Panc1 (cell line): ENCODE results near the gene HEG1. TPM values are rescaled to one million over a fixed set of nuclear protein-coding genes. Genes with fewer than 3 reads are reported as not detected.

Source experiments
- ATAC-seq: fragments of 200-7000 bp; cut with Tn5 transposase; 2 replicates; pipeline ENCODE4 v1.9.1; 2020; ENCODE audit warnings: mild to moderate bottlenecking, moderate library complexity
- BruUV-seq: library from RNA; stranded (reverse); fragments of 400-500 nt; replicated peaks from 2 replicates; lab custom pipeline; 2021; lab: Mats Ljungman, UMichigan
- CTCF ChIA-PET: fragments of 300-600 bp; sonication (Branson Sonifier 250); formaldehyde crosslinking; loops from one replicate; lab custom pipeline; 2022; ENCODE audit warnings: antibody characterized with exemption; lab: Charles Lee
- POLR2A ChIA-PET: fragments of 300-600 bp; sonication (Branson Sonifier 250); formaldehyde crosslinking; loops from one replicate; lab custom pipeline; 2022; ENCODE audit warnings: antibody characterized with exemption; lab: Charles Lee
- DNase-seq: peaks from one replicate; pipeline ENCODE4 v3.0.0-alpha.2; 2010; ENCODE audit warnings: low read depth, low spot score
- H3K27ac ChIP-seq: 2 replicates; pipeline ENCODE4 v1.5.1; 2011; ENCODE audit warnings: mild to moderate bottlenecking, low read length, inconsistent platforms
- H3K27me3 ChIP-seq: fragments of 200-500 bp; sonication (Bioruptor generic); 2 replicates; pipeline ENCODE4 v1.6.0; 2014; ENCODE audit warnings: low read length, inconsistent platforms; ENCODE audit not compliant: control insufficient read depth, insufficient read depth
- H3K36me3 ChIP-seq: fragments of 200-500 bp; sonication (Bioruptor generic); 2 replicates; pipeline ENCODE4 v1.5.1; 2014; ENCODE audit warnings: inconsistent platforms, mild to moderate bottlenecking, low read length, moderate library complexity; ENCODE audit not compliant: control insufficient read depth, insufficient read depth
- H3K4me1 ChIP-seq: 2 replicates; pipeline ENCODE4 v1.5.1; 2011; ENCODE audit warnings: inconsistent platforms, mild to moderate bottlenecking, low read length, moderate library complexity; ENCODE audit not compliant: control insufficient read depth, insufficient read depth
- H3K4me3 ChIP-seq, 2 experiments: 2 replicates each; pipeline ENCODE4 v1.5.1; 2011 to 2012; ENCODE audit warnings: low read depth in 2 of 2, low read length in 2 of 2, mild to moderate bottlenecking in 2 of 2, inconsistent platforms in 1 of 2, moderate library complexity in 1 of 2
- H3K9me3 ChIP-seq: fragments of 200-500 bp; sonication (Bioruptor generic); 2 replicates; pipeline ENCODE4 v1.5.1; 2014; ENCODE audit warnings: low read depth, mild to moderate bottlenecking, inconsistent platforms, low read length, moderate library complexity; ENCODE audit not compliant: control insufficient read depth, insufficient read depth
- CTCF ChIP-seq: fragments of 450-650 bp; IDR thresholded peaks from 2 replicates; pipeline ENCODE4 v1.5.1; 2017; ENCODE audit warnings: mild to moderate bottlenecking
- POLR2AphosphoS5 ChIP-seq: IDR thresholded peaks from 2 replicates; pipeline ENCODE4 v1.6.1; 2012; ENCODE audit warnings: mild to moderate bottlenecking, low read depth, low read length, moderate library complexity
- SIN3A ChIP-seq: IDR thresholded peaks from 2 replicates; pipeline ENCODE4 v1.6.1; 2012; ENCODE audit warnings: low read depth, mild to moderate bottlenecking, low read length, moderate library complexity, borderline replicate concordance; ENCODE audit not compliant: insufficient read depth
- TCF7L2 ChIP-seq: IDR thresholded peaks from 2 replicates; pipeline ENCODE4 v1.6.1; 2011; ENCODE audit warnings: mild to moderate bottlenecking, low read depth, low read length, inconsistent platforms
- in situ Hi-C: cut with HindIII; loops from 2 replicates; pipeline ENCODE4 v1.10.0; 2016; ENCODE audit warnings: low sequenced_read_pairs, low pct_unique_long_range_greater_than_20kb
- intact Hi-C: fragments of 100-400 bp; cut with micrococcal nuclease; formaldehyde crosslinking; loops from one replicate; pipeline ENCODE4 v1.10.0; 2022; ENCODE audit not compliant: unreplicated experiment
- total RNA-seq: library from RNA; stranded (reverse); gene quantifications from one replicate; pipeline ENCODE4 v1.2.1, GENCODE V29; 2021; ENCODE audit not compliant: unreplicated experiment
- TF ChIP-seq, protein P1 (sequence below), 2 experiments: IDR thresholded peaks; 2 replicates each; pipeline ENCODE4 v1.6.1; 2011 to 2012; ENCODE audit warnings: low read depth in 2 of 2, control low read depth in 1 of 2, low read length in 1 of 2, mild to moderate bottlenecking in 1 of 2, moderate library complexity in 1 of 2; ENCODE audit not compliant: insufficient read depth in 1 of 2

The HEG1 gene
- total RNA-seq, 1 experiment from 2014 or later, result 141 TPM

DNA sequence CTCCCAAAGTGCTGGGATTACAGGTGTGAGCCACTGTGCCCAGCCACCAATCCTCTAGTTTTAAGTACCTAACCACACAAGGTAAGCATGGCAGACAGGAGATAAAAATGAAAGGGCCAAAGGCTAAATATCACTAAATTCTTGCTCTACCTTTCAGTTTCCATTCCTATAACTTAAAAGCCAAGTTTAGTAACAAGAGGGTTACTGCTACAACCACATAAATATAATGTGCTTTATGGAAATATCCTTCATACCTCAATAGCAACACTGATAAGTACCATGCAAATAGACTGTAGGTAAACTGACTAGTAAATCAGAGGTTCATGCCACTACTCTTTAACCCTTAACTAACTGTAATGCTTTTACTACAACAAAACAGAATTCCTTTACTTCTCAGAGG lies 82.5 kb downstream of the HEG1 start:
- no peaks in the 10 kb centered on the region for H3K9me3 ChIP-seq
- H3K27me3 ChIP-seq, result no peaks in the 10 kb centered on the region
- H3K36me3 ChIP-seq, result peaks cover 3% of the 10 kb centered on the region; the same call in 1 of the 2 replicates
- no peak overlapping the region for H3K27ac ChIP-seq
- no TSS peak for BruUV-seq
- no peaks in the 10 kb centered on the region for H3K4me1 ChIP-seq
- ChIA-PET CTCF (interaction anchor here (0.6 kb wide), 1 partner anchor 16 kb away, joined by 3 read pairs; no protein-coding TSS in a partner anchor), POLR2A (no interaction called here)
- in situ Hi-C loops (no loop called here), intact Hi-C loops (no loop called here)
- H3K4me3 ChIP-seq, result no peak overlapping the region
- DNase-seq (no peak), ATAC-seq (no peak)
- TF ChIP-seq SIN3A (no peak), POLR2AphosphoS5 (no peak), CTCF (no peak), TCF7L2 (no peak)
- TF ChIP-seq, protein P1, sequence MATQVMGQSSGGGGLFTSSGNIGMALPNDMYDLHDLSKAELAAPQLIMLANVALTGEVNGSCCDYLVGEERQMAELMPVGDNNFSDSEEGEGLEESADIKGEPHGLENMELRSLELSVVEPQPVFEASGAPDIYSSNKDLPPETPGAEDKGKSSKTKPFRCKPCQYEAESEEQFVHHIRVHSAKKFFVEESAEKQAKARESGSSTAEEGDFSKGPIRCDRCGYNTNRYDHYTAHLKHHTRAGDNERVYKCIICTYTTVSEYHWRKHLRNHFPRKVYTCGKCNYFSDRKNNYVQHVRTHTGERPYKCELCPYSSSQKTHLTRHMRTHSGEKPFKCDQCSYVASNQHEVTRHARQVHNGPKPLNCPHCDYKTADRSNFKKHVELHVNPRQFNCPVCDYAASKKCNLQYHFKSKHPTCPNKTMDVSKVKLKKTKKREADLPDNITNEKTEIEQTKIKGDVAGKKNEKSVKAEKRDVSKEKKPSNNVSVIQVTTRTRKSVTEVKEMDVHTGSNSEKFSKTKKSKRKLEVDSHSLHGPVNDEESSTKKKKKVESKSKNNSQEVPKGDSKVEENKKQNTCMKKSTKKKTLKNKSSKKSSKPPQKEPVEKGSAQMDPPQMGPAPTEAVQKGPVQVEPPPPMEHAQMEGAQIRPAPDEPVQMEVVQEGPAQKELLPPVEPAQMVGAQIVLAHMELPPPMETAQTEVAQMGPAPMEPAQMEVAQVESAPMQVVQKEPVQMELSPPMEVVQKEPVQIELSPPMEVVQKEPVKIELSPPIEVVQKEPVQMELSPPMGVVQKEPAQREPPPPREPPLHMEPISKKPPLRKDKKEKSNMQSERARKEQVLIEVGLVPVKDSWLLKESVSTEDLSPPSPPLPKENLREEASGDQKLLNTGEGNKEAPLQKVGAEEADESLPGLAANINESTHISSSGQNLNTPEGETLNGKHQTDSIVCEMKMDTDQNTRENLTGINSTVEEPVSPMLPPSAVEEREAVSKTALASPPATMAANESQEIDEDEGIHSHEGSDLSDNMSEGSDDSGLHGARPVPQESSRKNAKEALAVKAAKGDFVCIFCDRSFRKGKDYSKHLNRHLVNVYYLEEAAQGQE (IDR thresholded peaks at IDR 0.05; ENCODE audit: insufficient read depth in 1 of 2, low read depth in 2 of 2, low read length in 1 of 2), result no peak

DNA sequence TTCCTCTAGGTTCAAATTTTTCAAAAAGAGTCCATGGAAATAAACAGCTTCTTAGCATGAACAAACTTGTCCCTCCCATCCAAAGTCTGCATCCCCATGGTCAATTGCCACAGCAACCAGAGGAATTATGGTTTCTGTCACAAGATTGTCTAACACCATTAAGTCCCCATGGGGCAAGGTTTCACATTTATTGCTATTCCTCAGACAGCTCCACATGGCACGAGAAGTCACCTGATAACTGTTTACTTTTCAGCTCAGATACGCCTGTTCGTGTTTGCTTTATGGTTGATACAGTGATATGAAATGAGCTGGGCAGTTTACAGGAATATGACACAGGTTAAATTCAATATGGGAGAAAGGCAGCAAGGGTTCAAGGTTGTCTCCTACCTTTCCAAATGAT lies 83.3 kb downstream of the HEG1 start:
- no TSS peak for BruUV-seq
- H3K4me3 ChIP-seq, result no peak overlapping the region
- peaks cover 3% of the 10 kb centered on the region; the same call in 1 of the 2 replicates for H3K36me3 ChIP-seq
- no peak for DNase-seq
- H3K27ac ChIP-seq, result no peak overlapping the region
- in situ Hi-C loops, result no loop called here
- no peaks in the 10 kb centered on the region for H3K27me3 ChIP-seq
- no peak for ATAC-seq
- H3K9me3 ChIP-seq, result no peaks in the 10 kb centered on the region
- H3K4me1 ChIP-seq, result no peaks in the 10 kb centered on the region
- ChIA-PET CTCF (no interaction called here), POLR2A (no interaction called here)
- TF ChIP-seq, protein P1 (IDR thresholded peaks at IDR 0.05; ENCODE audit: insufficient read depth in 1 of 2, low read depth in 2 of 2, low read length in 1 of 2), result no peak
- TF ChIP-seq POLR2AphosphoS5 (no peak), CTCF (no peak), SIN3A (no peak), TCF7L2 (no peak)
- intact Hi-C loops, result no loop called here
